ENCODE results near the gene SUGCT.

- no peak for TF ChIP-seq CTCF (IDR thresholded peaks at IDR 0.05)
- TF ChIP-seq POLR2AphosphoS5 (IDR thresholded peaks at IDR 0.05): no peak
- no peak for TF ChIP-seq POLR2A (IDR thresholded peaks at IDR 0.05)
Measured at GRCh38 chr7:40883826-40884225, 749.0 kb downstream of the SUGCT start.
